ENCODE results near the gene PTPRB. TPM values are rescaled to one million over a fixed set of nuclear protein-coding genes. Genes with fewer than 3 reads are reported as not detected.
"Not testable (repeated sequence)": the region's sequence is repeated elsewhere in the genome, so short reads cannot be mapped to it uniquely, and the experiment has no call there.

The PTPRB gene
- total RNA-seq, 2 donors from 2014 or later: 0.24 TPM; not detected in 1

GRCh38 chr12:70507442-70507841, 129.8 kb downstream of the PTPRB start:
- H3K9me3 Mint-ChIP-seq: no peaks in the 10 kb centered on the region
- no peak overlapping the region for H3K4me3 Mint-ChIP-seq
- H3K27ac Mint-ChIP-seq: no peak overlapping the region
- H3K4me1 Mint-ChIP-seq: no peaks in the 10 kb centered on the region
- peaks cover 12% of the 10 kb centered on the region for H3K27me3 Mint-ChIP-seq
- ATAC-seq (replicated peaks): no peak
- no peaks in the 10 kb centered on the region for H3K36me3 Mint-ChIP-seq (ENCODE audit: low read depth)

GRCh38 chr12:70497508-70497907, 139.7 kb downstream of the PTPRB start:
- Mint-ChIP-seq H3K27ac (no peak overlapping the region), H3K27me3 (peaks cover 14% of the 10 kb centered on the region), H3K36me3 (ENCODE audit: low read depth) (no peaks in the 10 kb centered on the region), H3K4me1 (no peaks in the 10 kb centered on the region), H3K9me3 (peaks cover 3% of the 10 kb centered on the region), H3K4me3 (no peak overlapping the region)
- no peak for ATAC-seq (replicated peaks)

- H3K4me1 Mint-ChIP-seq: not testable (repeated sequence)
Measured at GRCh38 chr12:70492904-70493303, 144.3 kb downstream of the PTPRB start.

GRCh38 chr12:70490928-70491327, 146.3 kb downstream of the PTPRB start:
- H3K4me1 Mint-ChIP-seq; H3K36me3 Mint-ChIP-seq (ENCODE audit: low read depth); H3K9me3 Mint-ChIP-seq; H3K27ac Mint-ChIP-seq; ATAC-seq (replicated peaks); H3K4me3 Mint-ChIP-seq: not testable (repeated sequence)
- peaks cover 17% of the 10 kb centered on the region for H3K27me3 Mint-ChIP-seq

More at GRCh38 chr12:70492904-70493303, 144.3 kb downstream of the PTPRB start:
- not testable (repeated sequence) for H3K4me3 Mint-ChIP-seq; ATAC-seq (replicated peaks); H3K9me3 Mint-ChIP-seq; H3K27ac Mint-ChIP-seq; H3K36me3 Mint-ChIP-seq (ENCODE audit: low read depth)
- peaks cover 11% of the 10 kb centered on the region for H3K27me3 Mint-ChIP-seq

GRCh38 chr12:70487440-70487839, 149.8 kb downstream of the PTPRB start:
- H3K9me3 Mint-ChIP-seq: no peaks in the 10 kb centered on the region
- peaks cover 11% of the 10 kb centered on the region for H3K27me3 Mint-ChIP-seq

GRCh38 chr12:70486588-70486987, 150.6 kb downstream of the PTPRB start:
- no peak for ATAC-seq (replicated peaks)
- Mint-ChIP-seq H3K36me3 (ENCODE audit: low read depth) (no peaks in the 10 kb centered on the region), H3K27ac (no peak overlapping the region), H3K27me3 (peaks cover 15% of the 10 kb centered on the region), H3K4me1 (no peaks in the 10 kb centered on the region), H3K9me3 (no peaks in the 10 kb centered on the region), H3K4me3 (no peak overlapping the region)

More at GRCh38 chr12:70487440-70487839, 149.8 kb downstream of the PTPRB start:
- Mint-ChIP-seq H3K27ac (no peak overlapping the region), H3K4me3 (no peak overlapping the region), H3K36me3 (ENCODE audit: low read depth) (no peaks in the 10 kb centered on the region), H3K4me1 (no peaks in the 10 kb centered on the region)
- ATAC-seq (replicated peaks): no peak

GRCh38 chr12:70485704-70486103, 151.5 kb downstream of the PTPRB start:
- ATAC-seq (replicated peaks): no peak
- no peaks in the 10 kb centered on the region for H3K9me3 Mint-ChIP-seq
- no peaks in the 10 kb centered on the region for H3K36me3 Mint-ChIP-seq (ENCODE audit: low read depth)
- H3K27me3 Mint-ChIP-seq: peaks cover 22% of the 10 kb centered on the region
- H3K4me3 Mint-ChIP-seq: no peak overlapping the region
- no peaks in the 10 kb centered on the region for H3K4me1 Mint-ChIP-seq
- no peak overlapping the region for H3K27ac Mint-ChIP-seq

GRCh38 chr12:70484464-70484863, 152.8 kb downstream of the PTPRB start:
- H3K27ac Mint-ChIP-seq: no peak overlapping the region
- peaks cover 30% of the 10 kb centered on the region for H3K27me3 Mint-ChIP-seq
- H3K4me3 Mint-ChIP-seq: no peak overlapping the region
- H3K9me3 Mint-ChIP-seq: no peaks in the 10 kb centered on the region
- ATAC-seq (replicated peaks): no peak
- H3K4me1 Mint-ChIP-seq: no peaks in the 10 kb centered on the region
- no peaks in the 10 kb centered on the region for H3K36me3 Mint-ChIP-seq (ENCODE audit: low read depth)

- no peak for ATAC-seq (replicated peaks)
- no peak overlapping the region for H3K27ac Mint-ChIP-seq
- no peaks in the 10 kb centered on the region for H3K4me1 Mint-ChIP-seq
- H3K9me3 Mint-ChIP-seq: no peaks in the 10 kb centered on the region
- H3K4me3 Mint-ChIP-seq: no peak overlapping the region
- no peaks in the 10 kb centered on the region for H3K36me3 Mint-ChIP-seq (ENCODE audit: low read depth)
- peaks cover 31% of the 10 kb centered on the region for H3K27me3 Mint-ChIP-seq
Measured at GRCh38 chr12:70482764-70483163, 154.5 kb downstream of the PTPRB start.

- Mint-ChIP-seq H3K4me1 (no peaks in the 10 kb centered on the region), H3K27ac (no peak overlapping the region), H3K4me3 (no peak overlapping the region), H3K27me3 (peaks cover 3% of the 10 kb centered on the region), H3K9me3 (no peaks in the 10 kb centered on the region), H3K36me3 (ENCODE audit: low read depth) (no peaks in the 10 kb centered on the region)
- no peak for ATAC-seq (replicated peaks)
Measured at GRCh38 chr12:70469221-70469820, 167.9 kb downstream of the PTPRB start.

- ATAC-seq (replicated peaks): no peak
- Mint-ChIP-seq H3K4me1 (no peaks in the 10 kb centered on the region), H3K9me3 (no peaks in the 10 kb centered on the region), H3K36me3 (ENCODE audit: low read depth) (no peaks in the 10 kb centered on the region), H3K4me3 (no peak overlapping the region), H3K27ac (no peak overlapping the region), H3K27me3 (peaks cover 3% of the 10 kb centered on the region)
Measured at GRCh38 chr12:70468741-70469140, 168.5 kb downstream of the PTPRB start.

GRCh38 chr12:70467918-70468733, 169.1 kb downstream of the PTPRB start:
- ATAC-seq (replicated peaks): no peak
- H3K27me3 Mint-ChIP-seq: peaks cover 3% of the 10 kb centered on the region
- no peaks in the 10 kb centered on the region for H3K4me1 Mint-ChIP-seq
- no peaks in the 10 kb centered on the region for H3K9me3 Mint-ChIP-seq
- H3K36me3 Mint-ChIP-seq (ENCODE audit: low read depth): no peaks in the 10 kb centered on the region
- H3K4me3 Mint-ChIP-seq: no peak overlapping the region
- H3K27ac Mint-ChIP-seq: no peak overlapping the region

- Mint-ChIP-seq H3K27me3 (peaks cover 3% of the 10 kb centered on the region), H3K9me3 (no peaks in the 10 kb centered on the region), H3K36me3 (ENCODE audit: low read depth) (no peaks in the 10 kb centered on the region), H3K4me1 (no peaks in the 10 kb centered on the region), H3K4me3 (no peak overlapping the region), H3K27ac (no peak overlapping the region)
- ATAC-seq (replicated peaks): no peak
Measured at GRCh38 chr12:70467476-70467875, 169.8 kb downstream of the PTPRB start.

GRCh38 chr12:70466753-70467152, 170.5 kb downstream of the PTPRB start:
- Mint-ChIP-seq H3K36me3 (ENCODE audit: low read depth) (no peaks in the 10 kb centered on the region), H3K4me3 (no peak overlapping the region), H3K27me3 (peaks cover 3% of the 10 kb centered on the region), H3K27ac (no peak overlapping the region), H3K4me1 (no peaks in the 10 kb centered on the region), H3K9me3 (no peaks in the 10 kb centered on the region)
- ATAC-seq (replicated peaks): no peak
